Measurements from ENCODE around the gene NMT2. TPM values are rescaled to one million over a fixed set of nuclear protein-coding genes. Genes with fewer than 3 reads are reported as not detected.
A peak's percentile ranks its signal among the peaks of the same experiment; 100 is the strongest.

Gene NMT2
- total and polyA plus RNA-seq, 2 of the 4 experiments (the other 2 are of a cell fraction): 18.7 to 41.0 TPM

- Histone ChIP-seq H2BK15ac (ENCODE audit: low read depth, low read length) (no peak overlapping the region), H2BK20ac (ENCODE audit: low read depth, low read length) (no peak overlapping the region), H2AFZ (replicated peaks; ENCODE audit: low read length, poor library complexity) (peak overlapping the region; percentile 85), H3K9me1 (ENCODE audit: insufficient read depth, low read length) (0 out of 2 replicates have a peak, but pooled peaks cover 2% of the 10 kb centered on the region), H3K4me2 (ENCODE audit: low read depth, low read length) (peak overlapping the region; percentile 45), H3K18ac (ENCODE audit: low read depth, low read length) (no peak overlapping the region), H3K9ac (ENCODE audit: low read depth, low read length) (0 out of 2 replicates have a peak overlapping the region, but pooled peaks have one; percentile 53), H3K4me1 (ENCODE audit: control insufficient read depth, insufficient read depth, low read length) (peaks cover 5% of the 10 kb centered on the region; the same call in 1 of the 2 replicates), H4K8ac (ENCODE audit: low read depth in 2 of 2, low read length in 2 of 2) (peak overlapping the region; percentile 41 to 73; a peak in 3 of 4 replicates), H3K4ac (ENCODE audit: low read depth, low read length) (peak overlapping the region; percentile 66; the same call in 1 of the 2 replicates), H4K91ac (ENCODE audit: insufficient read depth, low read depth, low read length) (0 out of 2 replicates have a peak overlapping the region, but pooled peaks have one; percentile 31), H3K27ac (ENCODE audit: insufficient read depth, low read length) (peak overlapping the region; percentile 1; the same call in 1 of the 2 replicates), H2AK5ac (ENCODE audit: low read depth, low read length) (no peak overlapping the region), H3K36me3 (ENCODE audit: control insufficient read depth, insufficient read depth, low read length) (no peaks in the 10 kb centered on the region), H3K14ac (replicated peaks; ENCODE audit: low read depth, low read length) (peak overlapping the region; percentile 40; the same call in 1 of the 2 replicates), H3K23ac (ENCODE audit: low read depth, low read length) (0 out of 2 replicates have a peak overlapping the region, but pooled peaks have one; percentile 18), H2AK9ac (replicated peaks; ENCODE audit: low read depth, low read length, poor library complexity) (no peak overlapping the region), H4K20me1 (ENCODE audit: insufficient read depth, low read length) (no peaks in the 10 kb centered on the region), H2BK5ac (ENCODE audit: low read depth, low read length, poor library complexity, severe bottlenecking) (no peak overlapping the region), H3K79me1 (ENCODE audit: low read depth in 1 of 2, low read length in 2 of 2) (no peaks in the 10 kb centered on the region), H3K27me3 (ENCODE audit: control insufficient read depth, insufficient read depth, low read length) (no peaks in the 10 kb centered on the region), H3K4me3 (ENCODE audit: insufficient read depth, low read depth, low read length) (peak overlapping the region; percentile 35), H2BK120ac (ENCODE audit: low read depth, low read length) (no peak overlapping the region), H3K9me3 (ENCODE audit: control insufficient read depth, insufficient read depth, low read length) (no peaks in the 10 kb centered on the region), H3K56ac (ENCODE audit: extremely low read depth, insufficient read depth, low read length) (no peak overlapping the region), H4K5ac (ENCODE audit: low read depth, low read length) (peak overlapping the region; percentile 22)
- in situ Hi-C loops (cut with MboI; ENCODE audit: low sequenced_read_pairs) (loop anchor here (25.0 kb wide), 1 partner anchor 572 kb away; no protein-coding TSS in a partner anchor), intact Hi-C loops (cut with micrococcal nuclease) (no loop called here), dilution Hi-C loops (cut with HindIII; ENCODE audit: low sequenced_read_pairs, unreplicated experiment) (no loop called here)
- POLR2A ChIA-PET (ENCODE audit: unreplicated experiment): no interaction called here
- TF ChIP-seq RAD21 (IDR thresholded peaks at IDR 0.05; ENCODE audit: low read length): no peak
- no peak for TF ChIP-seq MAFK (IDR thresholded peaks at IDR 0.05; ENCODE audit: low read depth, low read length)
- peak; percentile 91 for TF ChIP-seq MAZ (IDR thresholded peaks at IDR 0.05; ENCODE audit: borderline replicate concordance, low read depth, low read length)
- no peak for TF ChIP-seq POLR2A (IDR thresholded peaks at IDR 0.05; ENCODE audit: low read depth, low read length)
- TF ChIP-seq CHD1 (IDR thresholded peaks at IDR 0.05; ENCODE audit: low read depth, low read length): no peak
- peak; percentile 86 for ATAC-seq (ENCODE audit: low read depth)
- peak; percentile 92 for DNase-seq
- CTCF ChIA-PET: no interaction called here
- 55% methylated on average over 2 of the region's 7 CpGs; no CpG with 5 or more reads in 1 of the 2 experiments for WGBS, 2 experiments (ENCODE audit: extremely low coverage in 2 of 2, insufficient read length in 1 of 2)
- no TSS peak for BruUV-seq (replicated peaks)
Observed at GRCh38 chr10:15084502-15084922, 84.0 kb downstream of the NMT2 start.
